AG04450 (cell line): ENCODE results near the gene OTUB2. TPM values are rescaled to one million over a fixed set of nuclear protein-coding genes. Genes with fewer than 3 reads are reported as not detected.
A peak's percentile ranks its signal among the peaks of the same experiment; 100 is the strongest.

Source experiments
- CTCF ChIA-PET: fragments of 300-600, 350-600 bp; formaldehyde crosslinking; extraction: SDS; loops from one replicate; lab custom pipeline; 2022; ENCODE audit warnings: antibody characterized with exemption, inconsistent platforms; lab: Charles Lee
- POLR2A ChIA-PET: fragments of 350-600 bp; formaldehyde crosslinking; extraction: SDS; loops from one replicate; lab custom pipeline; 2021; ENCODE audit warnings: antibody characterized with exemption, inconsistent platforms; lab: Yijun Ruan, JAX
- DNase-seq: peaks from one replicate; pipeline ENCODE4 v3.0.0-alpha.2; 2011; ENCODE audit warnings: low read depth, low spot score
- H3K27ac ChIP-seq: one replicate; pipeline ENCODE4 v1.5.1; 2012; ENCODE audit warnings: low read depth, low read length, control low read depth
- H3K27me3 ChIP-seq: one replicate; pipeline ENCODE4 v1.6.0; 2012; ENCODE audit warnings: low read length; ENCODE audit not compliant: control insufficient read depth, insufficient read depth
- H3K4me3 ChIP-seq: 2 replicates; pipeline ENCODE4 v1.5.1; 2011; ENCODE audit warnings: mild to moderate bottlenecking, low read depth, low read length, control low read depth
- H3K9me3 ChIP-seq: 2 replicates; pipeline ENCODE4 v1.5.1; 2012; ENCODE audit warnings: low read length; ENCODE audit not compliant: control insufficient read depth, insufficient read depth
- CTCF ChIP-seq: IDR thresholded peaks from 2 replicates; pipeline ENCODE4 v1.5.1; 2011; ENCODE audit warnings: low read depth, low read length, control low read depth, inconsistent platforms
- polyA plus RNA-seq: library from polyadenylated mRNA; depleted of rRNA; stranded (reverse); fragments of >200 nt; gene quantifications from 2 replicates; pipeline ENCODE4 v1.2.3, GENCODE V29; 2011

OTUB2 gene
- polyA plus RNA-seq, 1 experiment: 2.3 TPM

GRCh38 chr14:94036313-94037167 lies 10.4 kb downstream of the OTUB2 start:
- POLR2A ChIA-PET: interaction anchor here (0.6 kb wide), 1 partner anchor 99 kb away, joined by 8 read pairs; no protein-coding TSS in a partner anchor
- Histone ChIP-seq H3K27me3 (no peaks in the 10 kb centered on the region), H3K9me3 (no peaks in the 10 kb centered on the region), H3K4me3 (no peak overlapping the region), H3K27ac (no peak overlapping the region)
- peak; percentile 34 for DNase-seq
- peak; percentile 84 for TF ChIP-seq CTCF
- CTCF ChIA-PET: interaction anchor here (0.6 to 8.7 kb wide), 36 partner anchors 10 to 450 kb away, joined by 3 to 183 read pairs (median 6); partner anchors contain the start of genes DDX24, IFI27L1, IFI27L2 and OTUB2

GRCh38 chr14:94037954-94038353 lies 11.8 kb downstream of the OTUB2 start:
- DNase-seq: no peak
- CTCF ChIA-PET: interaction anchor here (0.7 to 8.7 kb wide), 12 partner anchors 11 to 448 kb away, joined by 3 to 183 read pairs (median 6); partner anchors contain the start of genes IFI27L2 and OTUB2
- H3K27ac ChIP-seq: no peak overlapping the region
- POLR2A ChIA-PET: no interaction called here
- no peak for TF ChIP-seq CTCF
- no peak overlapping the region for H3K4me3 ChIP-seq
- H3K27me3 ChIP-seq: no peaks in the 10 kb centered on the region
- no peaks in the 10 kb centered on the region for H3K9me3 ChIP-seq

GRCh38 chr14:94038510-94038909 lies 12.4 kb downstream of the OTUB2 start:
- Histone ChIP-seq H3K4me3 (no peak overlapping the region), H3K27me3 (no peaks in the 10 kb centered on the region), H3K27ac (no peak overlapping the region), H3K9me3 (no peaks in the 10 kb centered on the region; the same call in 1 of the 2 replicates)
- ChIA-PET POLR2A (no interaction called here), CTCF (interaction anchor here (1.2 to 8.7 kb wide), 6 partner anchors 11 to 103 kb away, joined by 4 to 183 read pairs (median 34); partner anchors contain the start of gene OTUB2)
- no peak for DNase-seq
- no peak for TF ChIP-seq CTCF

- CTCF ChIA-PET: interaction anchor here (0.7 to 8.7 kb wide), 5 partner anchors 10 to 99 kb away, joined by 4 to 183 read pairs (median 8); no protein-coding TSS in a partner anchor
- no peak for DNase-seq
- no peaks in the 10 kb centered on the region for H3K27me3 ChIP-seq
- H3K9me3 ChIP-seq: no peaks in the 10 kb centered on the region; the same call in 1 of the 2 replicates
- TF ChIP-seq CTCF: no peak
- POLR2A ChIA-PET: no interaction called here
- no peak overlapping the region for H3K4me3 ChIP-seq
- no peak overlapping the region for H3K27ac ChIP-seq
These were observed 12.9 kb downstream of the OTUB2 start for GRCh38 chr14:94038921-94039629.
